ENCODE measurements around the gene PIP4K2C.

DNA sequence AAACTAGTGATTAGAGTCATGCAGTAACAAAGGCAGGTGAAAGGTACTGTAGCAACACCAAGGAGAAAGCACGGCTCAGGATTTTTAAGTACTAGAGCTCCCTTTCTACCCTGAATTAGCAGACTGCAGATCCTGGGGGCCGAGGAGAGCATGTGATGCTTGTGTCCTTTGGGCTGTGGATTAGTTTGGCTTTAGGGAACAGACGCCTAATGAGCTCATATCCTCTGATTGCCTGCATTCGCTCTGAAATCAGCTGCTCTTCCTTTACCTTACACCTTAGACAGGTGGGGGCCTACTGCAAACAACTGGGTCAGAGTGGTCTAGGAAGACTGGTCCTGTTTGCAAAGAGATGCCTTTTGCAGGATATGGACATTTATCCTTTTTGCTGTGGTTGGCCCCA is 2.2 kb downstream of the PIP4K2C start:
- TF ChIP-seq CTCF (IDR thresholded peaks at IDR 0.05), result no peak
- TF ChIP-seq POLR2A (IDR thresholded peaks at IDR 0.05), result no peak

All from right lobe of liver (tissue), 4 donors.